Liver (tissue), 9 donors: ENCODE measurements around the gene CLNS1A. TPM values are rescaled to one million over a fixed set of nuclear protein-coding genes. Genes with fewer than 3 reads are reported as not detected.

ENCODE experiments used
- DNase-seq: peaks from one replicate; pipeline ENCODE4 v3.0.0-alpha.2; 2017; ENCODE audit warnings: low spot score
- H3K27ac ChIP-seq, 2 donors: one replicate each; pipeline ENCODE4 v1.7.0; 2013; ENCODE audit warnings: inconsistent platforms in 2 of 2, low read length in 2 of 2, control low read depth in 1 of 2, low read depth in 1 of 2, mild to moderate bottlenecking in 1 of 2
- H3K27me3 ChIP-seq, 4 donors: one replicate each; pipeline versions ENCODE4 v1.6.1 to v1.7.0; 2013; ENCODE audit warnings: low read length in 3 of 4, inconsistent platforms in 1 of 4, mild to moderate bottlenecking in 1 of 4, moderate library complexity in 1 of 4; ENCODE audit not compliant: control insufficient read depth in 4 of 4, insufficient read depth in 4 of 4
- H3K36me3 ChIP-seq, 4 donors: one replicate each; pipeline versions ENCODE4 v1.6.1 to v1.7.0; 2013; ENCODE audit warnings: low read length in 3 of 4, mild to moderate bottlenecking in 3 of 4, low read depth in 1 of 4, moderate library complexity in 1 of 4; ENCODE audit not compliant: control insufficient read depth in 4 of 4, insufficient read depth in 3 of 4
- H3K4me1 ChIP-seq, 4 donors: one replicate each; pipeline versions ENCODE4 v1.6.1 to v1.7.0; 2013; ENCODE audit warnings: low read length in 3 of 4, mild to moderate bottlenecking in 3 of 4, moderate library complexity in 1 of 4; ENCODE audit not compliant: control insufficient read depth in 4 of 4, insufficient read depth in 4 of 4
- H3K4me3 ChIP-seq, 3 donors: one replicate each; pipeline versions ENCODE4 v1.6.1 to v1.7.0; 2013; ENCODE audit warnings: low read length in 3 of 3, control low read depth in 1 of 3, low read depth in 1 of 3, mild to moderate bottlenecking in 1 of 3
- H3K9ac ChIP-seq, 2 donors: one replicate each; pipeline ENCODE4 v1.7.0; 2013; ENCODE audit warnings: low read length in 2 of 2, mild to moderate bottlenecking in 2 of 2, moderate library complexity in 2 of 2, control low read depth in 1 of 2, low read depth in 1 of 2
- H3K9me3 ChIP-seq, 4 donors: one replicate each; pipeline versions ENCODE4 v1.6.1 to v1.7.0; 2013; ENCODE audit warnings: low read length in 3 of 4; ENCODE audit not compliant: control insufficient read depth in 4 of 4
- ATF3 ChIP-seq: IDR thresholded peaks from 2 replicates; pipeline ENCODE4 v1.6.1; 2016; ENCODE audit warnings: antibody characterized with exemption
- CTCF ChIP-seq: fragments of 150-350 bp; IDR thresholded peaks from 2 replicates; pipeline ENCODE4 v1.5.1; 2017; ENCODE audit warnings: improper control_type of control experiment, low read depth, low read length; ENCODE audit not compliant: missing input control
- EGR1 ChIP-seq, 2 donors: IDR thresholded peaks; 2 replicates each; pipeline ENCODE4 v1.6.1; 2016 to 2018; ENCODE audit warnings: antibody characterized with exemption in 2 of 2, low read depth in 2 of 2
- FOXA2 ChIP-seq: IDR thresholded peaks from 2 replicates; pipeline ENCODE4 v1.6.1; 2016; ENCODE audit warnings: antibody characterized with exemption
- HNF4G ChIP-seq: IDR thresholded peaks from 2 replicates; pipeline ENCODE4 v1.6.1; 2016; ENCODE audit warnings: antibody characterized with exemption
- MAX ChIP-seq: IDR thresholded peaks from 2 replicates; pipeline ENCODE4 v1.6.1; 2016; ENCODE audit warnings: antibody characterized with exemption
- NR2F2 ChIP-seq: IDR thresholded peaks from 2 replicates; pipeline ENCODE4 v1.6.1; 2016; ENCODE audit warnings: antibody characterized with exemption
- RAD21 ChIP-seq, 2 donors: IDR thresholded peaks; 2 replicates each; pipeline ENCODE4 v1.6.1; 2016; ENCODE audit warnings: antibody characterized with exemption in 2 of 2, mild to moderate bottlenecking in 2 of 2
- REST ChIP-seq: IDR thresholded peaks from 2 replicates; pipeline ENCODE4 v1.6.1; 2016; ENCODE audit warnings: antibody characterized with exemption, mild to moderate bottlenecking
- RXRA ChIP-seq, 2 donors: IDR thresholded peaks; 2 replicates each; pipeline ENCODE4 v1.6.1; 2017 to 2018; ENCODE audit warnings: antibody characterized with exemption in 2 of 2, mild to moderate bottlenecking in 1 of 2
- SP1 ChIP-seq: IDR thresholded peaks from 2 replicates; pipeline ENCODE4 v1.6.1; 2018; ENCODE audit warnings: antibody characterized with exemption, mild to moderate bottlenecking
- YY1 ChIP-seq: IDR thresholded peaks from 2 replicates; pipeline ENCODE4 v1.6.1; 2016; ENCODE audit warnings: antibody characterized with exemption, mild to moderate bottlenecking
- ZBTB33 ChIP-seq: IDR thresholded peaks from 2 replicates; pipeline ENCODE4 v1.6.1; 2016; ENCODE audit warnings: antibody characterized with exemption
- WGBS: extraction: QIAGEN DNeasy Blood & Tissue Kit; methylation state at CpG from one replicate; pipeline ENCODE4 v1.1.7; 2013; 5-methylcytosine and 5-hydroxymethylcytosine counted together
- polyA plus RNA-seq, 2 donors: library from polyadenylated mRNA; stranded (reverse) in 1 of 2; unstranded in 1 of 2; fragments of 200-250 nt in 1 of 2; fragments of >200 nt in 1 of 2; fragmentation: Nextera tagmentation in 1 of 2; extraction: Ambion mirVana in 1 of 2; gene quantifications; one replicate each; pipeline versions ENCODE4 v1.2.1 to v1.2.3, GENCODE V29; 2013 to 2015
- total RNA-seq, 2 donors: library from RNA; depleted of rRNA; stranded (reverse); fragments of >200 nt; gene quantifications; one replicate each; pipeline ENCODE4 v1.2.3, GENCODE V29; 2014
- donor health status: healthy.
- donor health status: healthy.
- donor health status: healthy.
- donor health status: healthy.
- donor health status: healthy.

The CLNS1A gene
- total and polyA plus RNA-seq, 4 donors, result 40.4 to 92.8 (median 70.5) TPM

GRCh38 chr11:77687088-77687487 lies 49.5 kb upstream of the CLNS1A start:
- Histone ChIP-seq H3K9ac (no peak overlapping the region), H3K27ac (no peak overlapping the region), H3K9me3 (no peaks in the 10 kb centered on the region), H3K4me3 (no peak overlapping the region), H3K36me3 (peaks cover 4 to 37% (median 22%) of the 10 kb centered on the region in 4 donors), H3K27me3 (no peaks in the 10 kb centered on the region), H3K4me1 (no peaks in the 10 kb centered on the region)
- TF ChIP-seq RAD21 (IDR thresholded peaks at IDR 0.05), result no peak
- TF ChIP-seq SP1, result no peak
- no peak for TF ChIP-seq CTCF
- TF ChIP-seq MAX, result no peak
- no peak for TF ChIP-seq REST
- no peak for DNase-seq

GRCh38 chr11:77677138-77677537 lies 39.5 kb upstream of the CLNS1A start:
- 97% methylated on average over 3 of the region's 3 CpGs for WGBS
- Histone ChIP-seq H3K4me1 (no peaks in the 10 kb centered on the region), H3K9me3 (no peaks in the 10 kb centered on the region), H3K9ac (no peak overlapping the region), H3K27ac (no peak overlapping the region), H3K4me3 (no peak overlapping the region), H3K27me3 (no peaks in the 10 kb centered on the region), H3K36me3 (peaks cover 2 to 44% (median 39%) of the 10 kb centered on the region in 4 donors)
- TF ChIP-seq MAX (no peak), FOXA2 (no peak), ATF3 (no peak), ZBTB33 (no peak), YY1 (no peak), CTCF (no peak), EGR1 (IDR thresholded peaks at IDR 0.05; ENCODE audit: low read depth in 2 of 2) (no peak), NR2F2 (no peak), REST (no peak), RAD21 (IDR thresholded peaks at IDR 0.05) (no peak), RXRA (IDR thresholded peaks at IDR 0.05) (no peak), HNF4G (no peak)
- DNase-seq, result no peak
